Measurements from ENCODE around the gene DDX18.
"Not testable (repeated sequence)": the region's sequence is repeated elsewhere in the genome, so short reads cannot be mapped to it uniquely, and the experiment has no call there.

Gene DDX18

GRCh38 chr2:117814417-117815264, at the start of gene DDX18:
Gene DDX18 (plus strand): TSS chr2:117814691. CDS start chr2:117814778, 87 bp downstream.
- peak within 1 kb of the TSS; percentile 92 for H3K4me3 ChIP-seq (ENCODE audit: low read length)
- TF ChIP-seq ZNF274 (IDR thresholded peaks at IDR 0.05; ENCODE audit: low read depth, low read length): no peak

GRCh38 chr2:117770730-117771129, 43.8 kb upstream of the DDX18 start:
- no peak overlapping the region for H3K4me3 ChIP-seq (ENCODE audit: low read length)
- no peak for TF ChIP-seq ZNF274 (IDR thresholded peaks at IDR 0.05; ENCODE audit: low read depth, low read length)

GRCh38 chr2:117771969-117772630, 42.4 kb upstream of the DDX18 start:
- H3K4me3 ChIP-seq (ENCODE audit: low read length): no peak overlapping the region
- TF ChIP-seq ZNF274 (IDR thresholded peaks at IDR 0.05; ENCODE audit: low read depth, low read length): no peak

- H3K4me3 ChIP-seq (ENCODE audit: low read length): no peak overlapping the region
- no peak for TF ChIP-seq ZNF274 (IDR thresholded peaks at IDR 0.05; ENCODE audit: low read depth, low read length)
Observed at GRCh38 chr2:117774716-117775115, 39.8 kb upstream of the DDX18 start.

GRCh38 chr2:117775703-117776219, 38.7 kb upstream of the DDX18 start:
- no peak for TF ChIP-seq ZNF274 (IDR thresholded peaks at IDR 0.05; ENCODE audit: low read depth, low read length)
- H3K4me3 ChIP-seq (ENCODE audit: low read length): no peak overlapping the region

- TF ChIP-seq ZNF274 (IDR thresholded peaks at IDR 0.05; ENCODE audit: low read depth, low read length): no peak
- no peak overlapping the region for H3K4me3 ChIP-seq (ENCODE audit: low read length)
Observed at GRCh38 chr2:117776888-117777287, 37.6 kb upstream of the DDX18 start.

GRCh38 chr2:117785740-117786139, 28.8 kb upstream of the DDX18 start:
- no peak overlapping the region for H3K4me3 ChIP-seq (ENCODE audit: low read length)
- TF ChIP-seq ZNF274 (IDR thresholded peaks at IDR 0.05; ENCODE audit: low read depth, low read length): no peak

GRCh38 chr2:117786520-117786919, 28.0 kb upstream of the DDX18 start:
- no peak for TF ChIP-seq ZNF274 (IDR thresholded peaks at IDR 0.05; ENCODE audit: low read depth, low read length)
- H3K4me3 ChIP-seq (ENCODE audit: low read length): no peak overlapping the region

GRCh38 chr2:117789505-117789904, 25.0 kb upstream of the DDX18 start:
- H3K4me3 ChIP-seq (ENCODE audit: low read length): no peak overlapping the region
- no peak for TF ChIP-seq ZNF274 (IDR thresholded peaks at IDR 0.05; ENCODE audit: low read depth, low read length)

GRCh38 chr2:117794668-117795067, 19.8 kb upstream of the DDX18 start:
- no peak overlapping the region for H3K4me3 ChIP-seq (ENCODE audit: low read length)
- TF ChIP-seq ZNF274 (IDR thresholded peaks at IDR 0.05; ENCODE audit: low read depth, low read length): no peak

GRCh38 chr2:117801826-117802225, 12.7 kb upstream of the DDX18 start:
- H3K4me3 ChIP-seq (ENCODE audit: low read length): no peak overlapping the region
- TF ChIP-seq ZNF274 (IDR thresholded peaks at IDR 0.05; ENCODE audit: low read depth, low read length): no peak

- H3K4me3 ChIP-seq (ENCODE audit: low read length): not testable (repeated sequence)
Observed at GRCh38 chr2:117803644-117804325, 10.7 kb upstream of the DDX18 start.

GRCh38 chr2:117812443-117812842, 2.0 kb upstream of the DDX18 start:
- no peak overlapping the region for H3K4me3 ChIP-seq (ENCODE audit: low read length)
- no peak for TF ChIP-seq ZNF274 (IDR thresholded peaks at IDR 0.05; ENCODE audit: low read depth, low read length)

GRCh38 chr2:117815946-117816345, 1.5 kb downstream of the DDX18 start:
- H3K4me3 ChIP-seq (ENCODE audit: low read length): peak overlapping the region; percentile 92; the same call in 1 of the 2 replicates
- TF ChIP-seq ZNF274 (IDR thresholded peaks at IDR 0.05; ENCODE audit: low read depth, low read length): no peak

All from GM08714 (cell line).